Neural progenitor cell (in vitro differentiated cells): ENCODE data around the gene IL13RA2.

Experiments
- CTCF ChIP-seq: fragments of 200-600 bp; sonication (generic); IDR thresholded peaks from 2 replicates; pipeline ENCODE4 v1.5.1; 2017; ENCODE audit warnings: antibody characterized with exemption, mild to moderate bottlenecking
- EZH2 ChIP-seq: fragments of 200-600 bp; sonication (generic); IDR thresholded peaks from 2 replicates; pipeline ENCODE4 v1.6.1; 2017; ENCODE audit warnings: antibody characterized with exemption, mild to moderate bottlenecking, moderate library complexity

GRCh38 chrX:114964374-114964773, 53.0 kb downstream of the IL13RA2 start:
- TF ChIP-seq CTCF (no peak), EZH2 (no peak)
